Activated T-cell treated with anti-CD3 and anti-CD28 coated beads for 48 hours (primary cell): ENCODE measurements around the gene EFCAB9.

Experiments used
- DNase-seq: peaks from one replicate; pipeline ENCODE4 v3.0.0-alpha.2; 2020; ENCODE audit warnings: low read depth

The EFCAB9 gene

GRCh38 chr5:172243302-172243701 lies 49.3 kb downstream of the EFCAB9 start:
- DNase-seq: no peak

- no peak for DNase-seq
Observed at GRCh38 chr5:172245046-172245445, 51.1 kb downstream of the EFCAB9 start.

GRCh38 chr5:172245703-172246125 lies 51.7 kb downstream of the EFCAB9 start:
- DNase-seq: no peak

GRCh38 chr5:172248637-172249036 lies 54.7 kb downstream of the EFCAB9 start:
- no peak for DNase-seq

- no peak for DNase-seq
Observed at GRCh38 chr5:172251419-172251818, 57.4 kb downstream of the EFCAB9 start.

GRCh38 chr5:172252501-172252900 lies 58.5 kb downstream of the EFCAB9 start:
- no peak for DNase-seq
